Measurements from ENCODE around the gene CFAP100.

CFAP100 gene

DNA sequence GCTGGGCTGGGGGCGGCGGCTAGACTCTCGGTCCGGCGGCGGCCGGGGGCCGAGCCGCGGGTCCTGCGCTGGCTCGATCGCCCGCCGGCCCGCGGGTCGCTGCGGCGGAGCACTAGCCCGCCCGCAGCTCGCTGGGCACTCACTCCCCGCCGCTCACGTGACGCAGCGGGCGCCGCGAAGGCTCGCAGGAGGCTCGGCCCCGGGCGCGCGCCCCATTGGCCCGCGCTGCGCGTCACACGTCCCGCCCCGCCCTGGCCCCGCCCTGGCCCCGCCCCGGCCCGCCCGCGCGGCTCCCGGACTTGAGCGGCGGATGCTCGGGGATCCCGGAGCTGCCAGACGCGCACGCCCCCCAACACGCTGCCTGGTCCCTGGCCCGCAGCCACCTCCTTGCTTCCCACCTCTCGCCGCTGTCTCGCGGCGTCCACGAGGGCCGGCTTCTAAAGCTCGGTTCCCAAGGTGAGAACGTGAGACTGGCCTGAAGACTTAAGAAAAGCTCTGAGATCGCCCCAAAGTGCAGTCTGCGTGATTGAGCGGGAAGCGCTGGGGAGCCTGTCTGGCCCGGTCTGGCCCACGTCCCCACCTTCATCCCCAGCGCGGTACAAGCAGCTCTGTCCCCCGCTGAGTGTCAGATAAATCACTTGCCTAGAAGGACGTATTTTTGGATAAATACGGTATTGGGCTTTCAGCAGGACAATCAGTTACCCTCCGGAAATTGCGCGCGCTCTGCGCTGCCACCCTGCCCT is 37.2 kb upstream of the CFAP100 start, which contains the start of gene KLF15:
Gene KLF15, minus strand, starts transcription at position 114 of the 743 bp plus-strand sequence. CDS start 4,486 bp downstream, outside the sequence.
- peak; percentile 97 for DNase-seq

DNA sequence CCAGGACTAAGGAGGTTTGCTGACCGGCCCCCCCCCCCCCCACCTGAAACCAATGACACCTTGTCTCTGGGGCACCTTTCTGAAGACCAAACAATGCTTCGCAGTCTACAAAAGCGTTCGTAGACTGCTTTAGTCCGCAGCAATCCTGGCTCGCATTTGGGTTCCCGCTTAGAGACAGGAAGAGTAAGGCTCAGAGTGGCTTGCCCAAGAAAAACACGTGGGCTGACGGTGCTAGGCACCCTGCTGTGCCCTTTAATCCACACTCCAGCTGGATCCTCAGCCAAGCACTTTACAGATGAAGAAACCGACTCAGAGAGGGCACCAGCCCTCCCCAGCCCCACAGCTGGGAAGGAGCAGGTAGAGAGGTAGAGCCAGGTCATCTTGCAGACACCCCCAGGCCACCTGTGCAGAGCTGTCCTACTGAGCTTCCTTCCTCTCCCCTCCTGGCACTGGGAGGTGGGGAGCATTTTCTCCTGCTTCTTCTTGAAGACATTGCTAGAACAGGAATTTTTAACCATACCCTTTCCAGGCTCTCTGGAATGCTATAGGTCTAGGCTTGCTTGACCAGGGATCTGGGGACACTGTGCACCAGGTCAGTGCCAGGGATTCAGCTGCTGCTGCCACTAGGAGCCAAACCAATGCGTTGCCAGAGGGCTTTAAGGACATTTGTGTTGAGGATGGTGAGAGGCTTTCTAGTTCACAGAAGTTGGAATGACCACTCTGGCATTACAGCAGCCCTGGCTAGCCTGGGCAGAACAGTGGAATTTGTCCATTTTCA is 36.5 kb upstream of the CFAP100 start:
- no peak for DNase-seq

DNA sequence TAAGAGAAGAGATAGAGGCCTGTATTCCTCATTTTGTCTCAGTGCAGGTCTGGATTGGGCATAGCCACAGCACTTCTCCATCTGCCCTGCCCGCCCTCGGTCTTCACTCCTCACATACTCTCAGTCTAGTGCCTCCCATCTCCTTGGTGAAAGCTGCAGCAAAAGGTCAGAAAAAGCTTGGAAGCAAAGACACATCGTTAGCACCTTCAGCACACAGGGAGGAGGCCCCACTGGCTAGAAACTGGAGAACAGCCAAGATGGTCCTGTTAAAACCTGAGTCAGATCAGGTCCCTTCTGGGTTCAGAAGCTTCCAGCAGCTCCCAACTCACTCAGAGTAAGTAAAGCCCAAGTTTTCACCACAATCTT is 35.9 kb upstream of the CFAP100 start:
- no peak for DNase-seq

DNA sequence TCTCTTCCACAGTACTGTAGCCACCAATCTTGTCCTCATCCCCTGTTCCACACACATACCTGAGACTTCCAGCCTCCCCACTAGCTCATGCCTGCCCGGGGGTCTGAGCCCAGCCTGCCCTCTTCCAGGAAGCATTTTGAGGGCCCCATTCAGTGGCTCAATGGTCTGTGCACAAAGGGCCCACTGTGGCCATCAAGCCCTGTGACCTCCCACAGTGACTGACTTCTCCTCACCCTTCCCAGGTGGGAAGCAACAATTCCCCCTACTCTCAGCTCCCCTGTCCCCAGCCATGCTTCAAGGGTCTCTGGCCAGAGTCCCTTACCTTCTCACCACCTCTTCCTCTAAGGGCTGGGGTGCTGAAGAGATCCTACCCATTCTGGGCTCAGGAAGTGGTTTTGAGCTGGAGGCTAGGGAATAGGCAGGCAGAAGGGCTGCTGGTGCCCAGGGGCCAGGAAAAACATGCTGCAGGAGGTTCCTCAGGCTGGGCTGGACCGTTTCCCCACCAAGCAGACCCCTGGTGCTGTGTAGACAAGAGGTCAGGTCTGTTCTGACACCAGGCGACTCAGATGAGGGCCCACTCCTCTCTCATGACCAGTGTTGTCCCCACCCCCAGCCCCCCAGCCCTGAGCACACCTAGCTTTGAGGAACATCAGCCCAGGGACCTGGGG is 34.5 kb upstream of the CFAP100 start:
- no peak for DNase-seq

DNA sequence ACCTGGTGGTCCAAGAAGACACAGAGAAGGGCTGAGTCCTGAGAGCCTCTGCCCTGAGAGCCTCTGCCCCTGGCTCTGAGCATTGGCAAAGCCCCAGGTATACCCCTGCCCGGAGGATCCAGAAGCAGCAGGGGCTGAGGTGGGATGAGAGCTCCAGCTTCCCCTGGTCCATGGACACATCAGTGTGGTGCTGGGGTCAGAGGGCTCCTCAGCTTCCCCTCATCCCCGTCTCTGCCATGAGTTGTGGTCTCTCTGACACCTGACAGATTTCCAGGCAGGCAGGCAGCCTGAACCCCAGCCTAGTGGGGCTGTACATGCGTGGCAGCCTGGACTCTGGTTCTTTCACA is 34.0 kb upstream of the CFAP100 start:
- no peak for DNase-seq

DNA sequence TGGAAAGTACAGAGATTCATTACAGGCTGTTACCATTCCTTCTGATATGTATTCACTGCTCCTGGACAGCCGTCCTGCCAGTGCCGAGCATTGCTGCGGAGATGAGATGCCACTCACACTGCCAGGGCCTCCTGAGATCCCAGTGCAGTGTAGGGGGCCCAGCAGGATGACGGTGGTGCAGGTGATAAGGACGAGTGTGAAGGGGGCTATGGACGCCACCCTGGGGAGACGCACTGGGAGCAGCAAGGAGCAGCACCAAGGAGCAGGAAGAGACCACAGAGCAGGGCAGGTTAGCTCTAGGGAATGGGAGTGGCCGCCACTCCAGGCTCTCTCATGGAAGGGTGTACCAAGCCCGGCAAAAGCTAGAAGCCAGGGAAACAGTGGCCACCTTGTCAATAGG is 33.5 kb upstream of the CFAP100 start:
- DNase-seq = no peak

DNA sequence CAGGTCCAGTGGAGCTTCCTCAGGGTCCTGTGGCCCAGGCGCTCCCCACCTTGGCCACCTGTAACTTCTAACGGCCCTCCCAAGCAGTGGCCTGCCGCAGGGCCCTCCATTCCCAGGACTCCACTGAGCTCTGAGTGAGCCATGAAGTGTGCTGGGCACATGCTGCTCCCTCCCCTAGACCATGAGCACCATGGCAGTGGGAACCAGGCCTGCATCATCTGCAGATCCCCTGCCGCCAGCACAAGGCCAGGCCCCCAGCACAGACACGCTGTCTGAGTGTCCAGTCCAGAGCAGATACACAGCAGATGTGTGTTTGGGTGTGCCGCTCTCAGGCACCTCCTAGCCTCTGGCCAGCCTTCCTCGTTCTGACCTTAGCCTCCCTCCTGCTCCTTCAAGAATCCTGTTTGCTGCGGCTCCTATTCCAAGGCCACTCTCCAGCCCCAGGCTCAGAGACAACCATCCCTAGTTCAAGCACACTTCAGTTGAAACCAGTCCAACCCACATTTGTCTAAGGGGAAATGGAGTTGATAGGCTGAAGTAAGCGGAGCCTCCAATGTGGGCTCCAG is 30.5 kb upstream of the CFAP100 start:
- no peak for DNase-seq

DNA sequence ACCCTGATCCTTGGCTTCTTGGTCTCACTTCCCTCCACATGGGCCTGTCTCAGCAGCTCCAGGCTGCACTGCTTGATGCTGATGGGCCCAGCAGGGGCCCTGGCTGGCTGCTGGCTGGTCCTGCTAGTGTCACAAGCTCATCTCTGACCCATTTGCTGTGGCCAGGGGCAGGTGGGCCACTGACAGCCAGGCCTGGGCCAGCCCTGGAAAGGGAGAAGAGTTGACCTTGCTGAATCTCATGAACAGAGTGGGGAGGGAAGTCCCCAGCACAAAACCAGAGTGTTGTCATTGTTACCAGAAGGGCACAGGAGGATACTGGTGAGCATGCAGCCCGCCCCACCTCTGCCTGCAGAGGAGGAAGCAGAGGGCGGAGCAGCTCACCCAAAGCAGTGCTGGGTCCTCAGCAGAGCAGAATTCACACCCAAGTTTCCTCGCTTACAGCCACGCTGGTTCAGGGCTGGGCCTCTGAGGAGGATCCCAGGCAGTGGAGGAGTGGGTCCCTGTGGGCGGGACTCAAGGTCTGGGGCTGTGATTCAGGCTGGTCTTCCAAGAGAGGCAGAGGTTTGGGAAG is 29.9 kb upstream of the CFAP100 start:
- DNase-seq = no peak

DNA sequence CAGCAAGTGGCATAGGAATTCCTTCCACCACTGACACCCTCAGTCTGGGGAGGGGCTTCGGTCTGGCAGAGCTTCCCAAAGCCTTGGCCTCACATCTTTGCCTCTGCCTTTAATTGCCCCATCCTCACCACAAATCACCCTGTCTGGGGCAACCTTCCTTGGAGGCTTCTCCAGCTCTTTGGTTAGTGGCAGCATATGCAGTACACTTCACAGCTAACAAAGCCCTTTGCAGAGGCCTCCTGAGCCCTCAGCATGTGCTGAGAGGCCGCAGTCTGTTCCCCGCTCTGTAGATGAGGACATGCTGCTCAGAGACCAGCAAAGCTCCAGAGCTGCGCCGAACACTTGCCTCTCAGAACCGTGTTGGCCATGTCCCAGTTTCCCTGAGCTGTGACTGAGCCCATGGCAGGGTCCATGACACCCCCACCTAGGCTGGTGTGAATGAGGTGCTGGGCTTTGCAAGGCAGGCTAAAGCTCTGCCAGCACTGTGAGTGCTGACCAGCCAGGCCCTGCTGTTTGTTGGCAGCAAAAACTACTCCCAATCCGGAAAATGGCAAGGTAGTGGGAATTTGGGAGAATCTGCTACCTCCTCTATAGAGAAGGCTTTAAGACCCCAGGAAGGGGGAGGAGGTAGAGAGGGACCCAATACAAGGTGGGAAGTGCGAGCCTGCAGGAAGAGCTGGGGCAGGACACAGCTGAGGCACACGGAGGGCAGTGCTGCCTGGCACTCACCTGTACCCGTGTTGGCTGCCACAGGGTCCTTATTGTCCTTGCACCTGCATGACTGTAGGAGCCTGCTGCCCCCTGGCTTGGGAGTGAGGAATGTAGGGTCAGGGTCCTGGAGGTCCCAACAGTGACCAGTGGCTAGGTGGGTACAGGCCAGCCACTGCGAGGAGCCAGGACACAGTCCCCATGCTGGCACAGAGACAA is 29.1 kb upstream of the CFAP100 start:
- DNase-seq = no peak

DNA sequence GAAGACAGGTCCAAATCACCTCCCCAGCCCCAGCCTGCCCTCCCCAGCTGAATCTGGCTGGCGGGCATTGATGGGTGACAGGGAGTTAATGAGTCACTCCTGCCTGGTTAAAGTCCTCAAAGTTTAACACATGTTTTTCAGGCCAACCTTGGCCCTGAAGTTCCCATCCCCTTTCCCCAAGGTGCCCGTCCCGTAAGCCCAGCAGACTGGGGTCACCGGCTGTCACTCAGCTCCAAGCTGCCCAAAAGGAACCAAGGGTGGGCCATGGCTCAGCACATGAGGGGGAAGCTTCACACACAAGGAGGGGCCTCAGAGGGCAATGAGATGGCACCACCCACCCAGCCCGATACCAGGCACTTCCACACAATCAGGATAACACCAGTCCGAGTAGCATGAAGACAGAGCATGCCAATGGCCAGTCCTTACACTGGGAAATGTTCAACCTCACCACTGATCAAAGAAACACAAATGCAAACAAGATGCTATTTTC is 27.3 kb upstream of the CFAP100 start:
- DNase-seq = no peak

DNA sequence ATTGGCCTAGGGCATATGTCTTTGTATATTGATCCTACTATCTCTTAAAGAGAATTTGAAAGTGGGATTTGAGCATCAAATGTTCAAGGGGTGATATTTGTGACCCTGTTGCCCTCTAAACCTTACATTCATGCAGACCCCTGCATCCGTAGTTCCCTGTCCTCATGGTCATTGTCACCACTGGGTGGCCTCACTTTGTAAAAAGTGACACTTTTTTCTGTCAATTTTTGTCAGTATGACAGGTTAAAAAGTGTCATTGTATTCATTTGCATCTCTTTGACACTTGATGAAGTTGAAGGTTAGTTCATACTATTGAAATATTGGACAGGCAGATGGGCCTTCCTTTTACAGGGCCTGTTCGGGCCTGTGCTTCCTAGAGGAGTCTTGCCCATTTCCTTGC is 25.2 kb upstream of the CFAP100 start:
- DNase-seq = no peak

DNA sequence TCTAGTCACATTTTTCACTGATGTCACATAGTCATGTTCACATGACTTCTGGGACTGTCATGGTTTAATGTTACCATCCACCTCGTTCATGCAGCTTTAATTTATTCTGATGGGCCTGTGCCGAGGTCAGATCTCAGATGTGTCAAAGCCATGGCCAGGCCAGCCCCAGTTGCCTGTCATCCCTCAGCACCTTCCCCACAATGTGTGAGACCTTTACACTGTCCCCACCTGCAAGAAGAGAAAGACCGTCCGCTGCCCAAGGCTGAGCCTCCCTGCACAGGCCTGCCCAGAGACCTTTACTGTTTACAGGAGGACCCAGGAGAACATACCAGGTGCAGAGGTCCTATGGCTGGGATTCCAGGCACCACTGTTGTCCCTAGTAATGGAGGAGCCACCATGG is 24.7 kb upstream of the CFAP100 start:
- no peak for DNase-seq

DNA sequence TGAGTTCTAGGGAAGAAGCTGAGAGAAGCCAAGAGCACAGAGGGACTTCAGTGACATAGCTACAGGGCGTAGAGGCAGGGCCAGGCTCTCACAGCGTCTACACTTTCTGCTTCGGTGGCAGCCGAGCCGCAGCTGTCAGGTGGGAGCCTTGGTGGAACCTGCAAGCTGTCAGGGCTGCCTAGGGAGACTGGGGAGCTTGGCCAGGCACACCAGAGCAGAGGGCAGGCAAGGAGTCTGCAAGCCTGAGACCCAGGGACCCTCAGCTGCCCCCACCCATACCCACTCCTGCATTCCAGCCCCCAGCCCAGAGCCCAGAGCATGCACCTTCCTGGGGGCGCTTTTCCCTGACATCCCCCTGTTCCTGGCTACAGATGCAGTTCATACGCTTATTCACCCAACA is 24.1 kb upstream of the CFAP100 start:
- no peak for DNase-seq

DNA sequence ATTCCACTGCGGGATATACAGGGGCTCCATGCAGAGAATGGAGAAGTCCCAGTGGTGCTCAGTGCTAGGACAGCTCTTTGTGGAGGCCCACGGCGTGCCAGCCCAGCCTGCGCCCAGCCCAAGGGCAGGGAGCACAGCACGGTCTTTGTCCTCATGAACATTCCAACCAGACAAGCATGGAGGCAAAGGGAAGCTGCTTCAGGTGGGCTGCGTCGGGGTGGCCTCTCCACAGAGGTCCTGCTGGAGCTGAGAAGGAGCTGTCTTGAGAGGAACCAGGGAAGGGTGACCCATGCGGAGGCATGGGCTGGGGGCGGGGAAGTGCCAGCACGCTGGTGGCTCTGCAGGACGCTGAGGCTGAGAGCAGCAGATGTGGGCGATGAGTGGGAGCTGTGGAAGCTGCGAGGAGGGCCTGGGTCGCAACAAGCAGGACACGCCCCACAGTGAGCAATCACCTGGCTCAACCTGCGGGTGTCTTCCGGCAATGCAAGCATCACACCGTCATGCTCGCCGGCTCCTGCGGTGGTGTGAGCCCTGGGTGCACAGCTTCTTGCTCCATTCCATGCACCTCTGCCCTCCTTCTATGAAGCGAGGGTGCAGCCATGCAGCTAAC is 23.5 kb upstream of the CFAP100 start:
- DNase-seq = no peak

DNA sequence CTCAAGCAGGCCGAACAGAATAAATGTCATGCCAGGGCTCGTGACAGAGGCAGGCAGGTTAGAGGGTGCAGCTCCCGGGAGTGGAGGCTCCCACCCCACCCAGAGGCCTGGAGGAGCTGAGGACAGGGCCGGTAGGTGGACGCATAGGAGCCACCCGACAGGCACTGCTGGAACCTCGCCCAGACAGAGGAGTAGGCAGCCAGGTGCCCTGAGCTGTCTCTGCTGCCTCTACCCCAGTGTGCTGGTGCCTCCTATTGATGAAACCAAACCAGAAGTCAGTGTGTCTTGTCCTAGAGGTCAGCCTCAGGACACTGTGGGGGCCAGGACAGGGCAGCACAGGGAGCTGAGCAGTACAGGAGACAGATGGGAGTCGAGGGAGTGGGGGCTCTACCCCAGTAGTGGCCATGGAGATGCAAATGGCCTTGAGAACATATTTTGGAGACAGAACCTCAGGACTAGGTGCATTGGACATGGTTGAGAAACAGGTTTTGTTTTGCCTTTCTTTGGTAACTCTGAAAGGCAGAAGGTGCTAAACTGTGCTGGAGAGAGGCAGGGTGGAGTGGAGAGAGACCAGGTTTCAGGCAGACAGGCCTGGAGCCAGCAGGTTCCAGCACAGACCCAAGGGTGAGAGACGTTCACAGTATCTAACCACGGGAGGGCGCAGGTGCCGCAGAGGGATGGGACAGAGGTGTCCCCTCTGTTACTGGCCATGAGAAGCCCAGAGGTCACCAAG is 22.1 kb upstream of the CFAP100 start:
- no peak for DNase-seq

DNA sequence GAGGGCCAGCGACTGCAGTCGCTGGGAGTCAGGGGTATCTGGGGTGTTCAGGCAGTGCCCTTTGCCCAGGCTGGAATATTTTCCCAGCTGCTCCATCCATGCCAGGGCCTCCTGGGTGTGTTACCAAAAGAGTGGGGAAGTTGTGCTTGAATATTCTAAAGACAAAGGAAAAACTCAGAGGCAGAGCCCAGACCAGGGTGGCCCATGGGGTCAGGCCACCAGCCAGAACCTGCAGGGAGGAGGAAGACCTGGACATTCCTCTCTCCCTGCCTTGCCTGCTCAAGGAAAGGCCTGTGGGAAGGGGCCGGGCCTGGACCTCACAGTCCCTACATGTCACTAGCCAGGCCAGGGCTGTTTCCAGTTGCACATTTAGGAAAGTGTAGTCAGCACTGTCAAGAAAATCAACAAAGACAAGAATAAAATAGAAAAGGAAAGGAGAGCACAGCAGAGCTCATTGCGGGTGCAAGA is 21.5 kb upstream of the CFAP100 start:
- no peak for DNase-seq

DNA sequence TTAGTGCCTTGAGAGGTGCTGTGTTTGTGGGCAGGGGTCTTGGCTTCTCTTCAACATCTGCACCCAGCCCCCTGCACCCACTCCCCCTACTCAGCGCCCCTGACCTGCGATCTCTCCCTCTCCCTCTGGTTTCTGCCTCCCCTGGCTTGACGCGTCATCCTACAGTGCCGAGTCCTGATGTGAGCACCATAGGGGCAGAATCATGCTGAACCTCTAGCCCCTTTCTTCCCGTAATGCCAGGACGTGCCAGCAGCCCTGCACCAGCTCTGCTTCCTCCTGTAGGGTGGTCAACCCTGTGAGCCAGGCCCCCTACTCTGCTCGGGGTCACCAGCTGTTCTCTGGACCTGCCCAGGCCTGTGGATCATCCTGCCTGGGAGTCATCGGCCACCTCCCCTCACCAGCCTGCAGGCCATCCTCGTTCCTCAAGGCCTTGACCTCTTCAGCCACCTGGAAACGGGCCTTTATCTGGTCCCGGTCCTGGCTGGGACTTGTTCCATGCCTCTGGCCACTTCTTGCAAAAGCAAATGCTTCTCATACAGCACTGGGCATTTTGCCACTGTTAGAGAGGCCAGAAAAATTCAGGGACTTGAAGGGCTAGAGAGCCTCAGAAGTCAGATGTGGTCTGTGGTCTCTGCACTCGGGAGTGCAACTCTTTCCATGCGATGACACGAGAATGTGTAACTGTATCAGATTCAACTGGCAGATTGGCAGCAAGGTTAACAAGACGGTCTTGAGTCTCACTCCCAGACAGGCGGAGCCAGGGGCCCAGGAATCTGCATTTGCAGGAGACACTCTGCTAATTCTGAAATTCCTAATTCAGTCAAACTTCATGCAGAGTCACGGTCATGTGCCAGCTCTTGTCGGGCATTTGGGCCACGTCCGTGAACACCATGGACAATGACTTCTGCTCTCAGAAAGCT is 20.8 kb upstream of the CFAP100 start:
- DNase-seq = no peak

DNA sequence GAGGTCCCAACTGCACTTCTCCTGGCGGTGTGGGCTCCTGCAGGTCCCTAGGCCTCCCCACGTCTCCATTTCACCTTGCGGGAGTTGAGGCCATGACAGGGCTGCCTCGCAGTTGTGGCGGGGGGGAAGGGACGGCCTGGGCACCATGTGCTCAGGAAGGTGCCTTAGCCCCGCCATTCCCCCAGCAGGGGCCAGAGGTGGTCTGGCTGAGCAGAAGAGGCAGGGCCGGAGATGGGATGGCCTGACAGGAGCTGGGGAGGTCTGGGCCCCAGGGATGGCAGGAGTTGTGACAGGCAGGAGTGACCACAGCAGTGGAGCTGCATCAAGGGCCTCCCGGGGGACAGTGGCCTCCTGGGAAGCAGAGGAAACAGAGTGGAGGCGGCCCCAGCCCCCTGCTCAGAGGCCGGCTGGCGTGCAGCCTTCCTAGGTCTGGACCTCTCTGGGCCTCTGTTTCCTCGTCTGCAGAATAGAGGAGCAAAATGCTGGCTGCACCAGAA is 18.8 kb upstream of the CFAP100 start:
- no peak for DNase-seq

DNA sequence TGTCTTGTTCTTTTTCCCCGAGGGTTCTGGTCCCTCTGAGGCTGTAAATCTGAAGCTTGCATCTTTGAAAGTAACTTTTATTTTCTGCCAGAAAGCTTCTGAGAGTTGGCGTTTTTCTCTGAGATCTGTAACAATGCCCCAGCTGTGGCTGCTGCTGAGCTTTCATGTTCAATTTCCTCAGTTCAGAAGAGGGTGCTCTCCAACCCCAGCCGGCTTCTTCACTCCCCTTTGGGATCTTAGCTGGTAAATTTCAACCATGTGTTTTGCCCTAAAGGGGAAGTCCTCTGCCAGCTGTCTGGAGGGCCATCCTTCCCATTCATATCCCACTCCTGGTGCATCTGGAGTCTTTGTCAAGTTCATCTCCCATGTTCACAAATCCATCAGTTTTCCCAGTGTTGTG is 18.3 kb upstream of the CFAP100 start:
- DNase-seq = no peak

All from 8988T (cell line).